GM18909 (cell line): ENCODE results near the gene LSR.

Experiments used
- ATAC-seq: cut with Tn5 transposase; IDR thresholded peaks from one replicate; pipeline ENCODE4 v1.9.1; 2021; ENCODE audit warnings: mild to moderate bottlenecking; ENCODE audit not compliant: unreplicated experiment, poor library complexity

Gene LSR

DNA sequence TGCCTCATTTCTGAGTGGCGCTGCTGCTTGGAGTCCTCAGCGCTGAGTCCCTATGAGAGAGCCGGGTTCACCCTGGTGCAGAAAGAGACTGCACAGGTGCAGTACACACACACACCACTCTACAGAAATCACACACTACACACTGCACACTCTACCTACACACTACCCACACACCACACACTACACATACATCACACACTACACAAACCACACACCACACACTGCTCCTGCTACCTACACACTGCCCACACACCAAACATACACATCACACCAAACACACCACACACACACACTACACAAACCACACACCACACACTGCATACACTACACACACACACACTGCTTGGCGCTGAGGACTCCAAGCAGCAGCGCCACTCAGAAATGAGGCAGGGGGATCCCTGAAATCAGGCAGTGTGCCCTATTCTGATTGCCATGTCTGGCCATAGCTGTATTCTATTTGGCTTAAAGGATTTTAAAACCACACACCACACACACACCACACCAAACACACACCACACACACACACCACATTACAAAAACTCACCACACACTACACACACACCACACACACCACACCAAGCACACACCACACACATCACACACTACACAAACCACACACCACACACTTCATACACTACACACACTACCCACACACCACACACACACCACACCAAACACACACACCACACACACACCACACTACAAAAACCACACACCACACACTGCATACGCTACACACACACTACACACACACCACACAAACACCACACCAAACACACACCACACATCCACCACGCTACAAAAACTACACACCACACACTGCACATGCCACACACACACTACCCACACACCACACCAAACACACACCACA is 48.1 kb downstream of the LSR start:
- ATAC-seq = no peak

DNA sequence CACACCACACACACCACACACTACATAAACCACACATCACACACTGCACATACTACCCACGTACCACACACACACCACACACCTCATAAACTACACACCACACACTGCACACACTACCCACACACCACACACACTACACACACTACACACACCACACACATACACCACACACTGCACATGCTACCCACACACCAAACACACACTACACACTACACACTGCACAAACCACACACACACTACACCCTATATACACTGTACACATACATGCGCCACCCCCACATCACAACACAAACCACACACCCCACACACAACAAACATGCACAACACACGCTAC is 48.7 kb downstream of the LSR start:
- no peak for ATAC-seq

DNA sequence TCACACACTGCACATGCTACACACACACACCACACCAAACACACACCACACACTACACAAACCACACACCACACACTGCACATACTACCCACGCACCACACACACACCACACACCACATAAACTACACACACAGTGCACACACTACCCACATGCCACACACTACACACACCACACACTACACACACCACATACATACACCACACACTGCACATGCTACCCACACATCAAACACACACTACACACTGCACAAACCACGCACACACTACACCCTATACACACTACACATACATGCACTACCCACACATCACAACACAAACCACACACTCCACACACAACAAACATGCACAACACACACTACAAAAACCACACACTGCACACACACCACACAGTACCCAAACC is 49.1 kb downstream of the LSR start:
- no peak for ATAC-seq

DNA sequence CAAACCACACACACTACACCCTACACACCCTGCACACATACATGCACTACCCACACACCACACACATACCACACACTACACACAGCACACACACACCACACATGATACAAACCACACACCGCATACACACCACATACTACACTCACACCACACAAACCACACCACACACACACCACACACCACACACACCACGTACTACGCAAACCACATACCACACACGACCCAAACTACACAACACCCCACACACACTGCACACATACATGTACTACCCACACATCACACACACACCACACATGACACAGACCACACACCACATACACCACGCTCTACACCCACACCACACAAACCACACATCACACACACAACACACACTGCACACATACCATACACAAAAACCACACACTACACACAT is 49.8 kb downstream of the LSR start:
- ATAC-seq = no peak

DNA sequence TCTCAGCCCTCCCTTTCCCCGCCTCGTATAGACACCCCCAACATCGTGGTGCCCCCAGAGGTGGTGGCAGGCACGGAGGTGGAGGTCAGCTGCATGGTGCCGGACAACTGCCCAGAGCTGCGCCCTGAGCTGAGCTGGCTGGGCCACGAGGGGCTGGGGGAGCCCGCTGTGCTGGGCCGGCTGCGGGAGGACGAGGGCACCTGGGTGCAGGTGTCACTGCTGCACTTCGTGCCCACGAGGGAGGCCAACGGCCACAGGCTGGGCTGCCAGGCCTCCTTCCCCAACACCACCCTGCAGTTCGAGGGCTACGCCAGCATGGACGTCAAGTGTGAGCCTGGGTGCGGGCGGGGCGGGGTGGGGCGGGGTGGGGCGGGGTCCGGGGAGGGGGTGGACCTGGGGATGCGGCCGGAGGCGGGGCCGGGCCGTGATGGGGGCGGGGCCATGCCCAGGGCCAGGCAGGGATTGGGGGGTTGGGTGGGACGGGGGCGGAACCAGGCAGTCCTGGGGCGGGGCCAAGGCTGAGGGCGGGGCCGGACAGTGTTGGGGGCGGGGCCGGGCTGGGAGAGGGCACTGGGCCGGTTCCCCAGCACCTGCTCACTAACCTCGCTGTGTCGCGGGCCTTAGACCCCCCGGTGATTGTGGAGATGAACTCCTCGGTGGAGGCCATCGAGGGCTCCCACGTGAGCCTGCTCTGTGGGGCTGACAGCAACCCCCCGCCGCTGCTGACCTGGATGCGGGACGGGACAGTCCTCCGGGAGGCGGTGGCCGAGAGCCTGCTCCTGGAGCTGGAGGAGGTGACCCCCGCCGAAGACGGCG is 50.9 kb downstream of the LSR start:
- ATAC-seq = no peak

DNA sequence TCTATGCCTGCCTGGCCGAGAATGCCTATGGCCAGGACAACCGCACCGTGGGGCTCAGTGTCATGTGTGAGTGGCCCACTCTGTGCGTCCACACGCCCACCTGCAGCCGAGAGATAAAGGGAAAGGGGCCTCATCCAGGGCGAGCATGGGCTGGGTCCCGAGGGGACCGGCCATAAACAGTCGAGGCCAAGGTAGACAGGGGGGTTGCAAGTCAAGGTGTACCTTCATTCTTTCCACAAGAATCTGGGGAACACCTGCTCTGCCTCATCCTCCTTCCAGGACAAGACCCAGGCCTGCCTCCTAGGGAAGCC is 51.5 kb downstream of the LSR start:
- no peak for ATAC-seq

DNA sequence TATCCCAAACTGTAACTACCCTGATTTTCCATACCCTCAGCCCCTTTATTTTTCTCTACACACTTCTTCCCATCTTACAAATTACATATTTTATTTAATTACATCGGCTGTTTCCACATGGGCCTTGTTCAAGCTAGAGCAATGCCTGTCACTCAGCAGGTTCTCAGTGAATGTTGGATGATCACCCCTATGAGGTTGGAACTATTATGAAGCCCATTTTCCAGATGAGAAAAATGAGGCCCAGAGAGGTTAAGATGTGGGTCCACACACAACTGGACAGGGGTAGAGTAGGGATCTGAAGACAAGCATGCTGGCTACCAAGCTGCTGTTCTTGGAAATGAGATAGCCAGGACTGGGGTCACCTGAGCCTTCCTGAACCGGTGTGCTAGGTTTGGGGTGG is 53.2 kb downstream of the LSR start:
- ATAC-seq = no peak

DNA sequence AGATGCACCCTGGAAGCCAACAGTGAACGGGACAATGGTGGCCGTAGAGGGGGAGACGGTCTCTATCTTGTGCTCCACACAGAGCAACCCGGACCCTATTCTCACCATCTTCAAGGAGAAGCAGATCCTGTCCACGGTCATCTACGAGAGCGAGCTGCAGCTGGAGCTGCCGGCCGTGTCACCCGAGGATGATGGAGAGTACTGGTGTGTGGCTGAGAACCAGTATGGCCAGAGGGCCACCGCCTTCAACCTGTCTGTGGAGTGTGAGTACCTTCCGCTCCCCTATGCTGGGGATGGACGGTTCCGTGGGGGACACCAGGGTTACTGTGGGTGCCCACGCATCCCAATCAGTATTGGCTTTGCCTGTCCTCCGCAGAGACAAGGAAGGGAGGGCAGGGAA is 53.6 kb downstream of the LSR start:
- ATAC-seq = no peak

DNA sequence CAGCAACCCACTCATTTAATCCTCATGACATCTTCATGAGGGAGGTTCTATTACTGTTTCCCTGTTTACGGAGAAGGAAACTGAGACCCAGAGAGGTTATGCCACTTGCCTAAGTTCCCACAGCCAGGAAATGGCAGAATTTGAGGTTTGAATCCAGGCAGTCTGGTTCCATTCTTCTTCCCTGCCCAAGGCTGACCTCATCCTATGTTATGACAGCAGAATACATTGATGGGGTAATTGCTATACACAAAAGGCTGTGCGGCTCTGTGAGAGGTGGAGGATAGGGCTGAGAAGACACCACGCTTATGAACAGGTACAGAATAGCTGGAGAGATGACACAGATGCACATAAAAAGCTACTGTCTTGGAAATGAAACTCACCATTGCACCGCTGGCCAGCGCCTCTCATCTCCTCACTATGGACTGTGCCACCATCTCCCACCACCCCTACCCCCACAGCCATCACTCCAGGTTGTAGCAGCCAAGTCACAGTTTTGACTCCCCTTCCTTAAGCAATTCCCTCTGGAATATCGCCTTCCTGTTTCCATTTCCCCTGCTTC is 54.6 kb downstream of the LSR start:
- ATAC-seq = no peak

DNA sequence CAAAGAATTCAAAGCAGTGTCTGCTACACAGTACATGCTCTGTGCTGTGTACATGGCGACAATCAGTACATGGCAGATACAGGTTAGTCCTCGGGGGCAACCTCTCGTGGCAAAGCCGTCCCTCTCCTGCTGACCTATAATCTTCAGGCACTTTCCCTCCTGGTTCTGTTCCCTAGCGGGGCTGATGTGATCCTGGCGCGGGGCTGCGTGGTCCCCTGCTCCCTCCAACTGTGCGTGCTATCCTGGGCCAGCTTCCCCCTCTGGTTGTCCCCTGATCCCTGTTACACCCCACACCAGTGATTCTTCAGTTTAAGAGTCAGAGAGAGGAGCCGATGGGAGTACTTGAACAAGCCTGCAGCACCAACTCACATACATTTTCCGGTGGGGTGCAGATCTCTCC is 55.2 kb downstream of the LSR start:
- ATAC-seq = no peak

DNA sequence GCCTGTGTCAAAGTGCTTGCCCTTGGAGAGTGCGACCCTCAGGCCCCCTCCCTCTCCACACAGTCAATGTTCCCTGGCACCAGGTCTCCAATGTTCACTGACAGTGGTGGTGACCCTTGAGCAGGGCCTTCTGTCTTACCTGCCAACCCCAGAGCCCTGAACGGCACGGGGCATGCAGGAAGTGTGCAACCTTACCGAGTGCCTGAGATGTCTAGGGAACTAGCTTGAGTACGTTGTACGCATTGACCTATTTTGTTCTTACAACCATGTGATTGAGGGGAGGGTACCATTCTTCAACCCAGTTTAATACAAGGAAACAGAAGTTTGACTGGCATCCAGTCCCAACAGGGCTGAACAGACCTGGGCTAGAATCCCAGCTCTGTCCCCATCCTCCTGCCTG is 56.4 kb downstream of the LSR start:
- no peak for ATAC-seq

DNA sequence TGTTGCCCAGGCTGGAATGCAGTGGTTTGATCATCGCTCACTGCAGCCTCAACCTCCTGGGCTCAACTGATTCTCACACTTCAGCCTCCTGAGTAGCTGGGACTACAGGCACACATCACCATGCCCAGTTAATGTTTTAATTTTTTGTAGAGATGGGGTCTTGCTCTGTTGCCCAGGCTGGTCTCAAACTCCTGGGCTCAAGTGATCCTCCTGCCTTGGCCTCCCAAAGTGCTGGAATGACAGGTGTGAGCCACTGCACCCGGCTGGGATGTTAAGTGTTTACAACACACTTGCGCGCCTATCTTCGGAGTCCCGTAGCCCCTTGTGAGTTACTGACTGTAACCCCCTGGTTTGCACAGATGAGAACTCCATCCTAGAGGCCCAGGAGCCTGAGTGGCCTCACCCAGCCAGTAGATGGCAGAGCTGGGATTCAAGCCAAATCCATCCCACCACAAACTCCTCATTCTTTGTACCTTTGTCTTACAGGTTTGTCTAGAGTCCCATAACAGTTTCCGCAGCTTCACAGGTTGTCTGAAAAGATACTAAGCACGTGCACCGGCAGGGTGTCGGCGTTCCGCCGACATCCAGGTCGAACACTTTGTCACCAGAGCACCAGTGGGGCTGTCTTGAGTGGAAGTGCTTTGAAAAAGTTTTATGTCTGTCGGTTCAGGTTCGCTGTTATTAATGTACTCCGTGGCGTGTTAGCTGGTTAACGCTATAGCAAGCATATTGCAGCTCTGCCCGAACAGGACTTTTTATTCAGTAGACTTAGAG is 57.9 kb downstream of the LSR start:
- no peak for ATAC-seq

DNA sequence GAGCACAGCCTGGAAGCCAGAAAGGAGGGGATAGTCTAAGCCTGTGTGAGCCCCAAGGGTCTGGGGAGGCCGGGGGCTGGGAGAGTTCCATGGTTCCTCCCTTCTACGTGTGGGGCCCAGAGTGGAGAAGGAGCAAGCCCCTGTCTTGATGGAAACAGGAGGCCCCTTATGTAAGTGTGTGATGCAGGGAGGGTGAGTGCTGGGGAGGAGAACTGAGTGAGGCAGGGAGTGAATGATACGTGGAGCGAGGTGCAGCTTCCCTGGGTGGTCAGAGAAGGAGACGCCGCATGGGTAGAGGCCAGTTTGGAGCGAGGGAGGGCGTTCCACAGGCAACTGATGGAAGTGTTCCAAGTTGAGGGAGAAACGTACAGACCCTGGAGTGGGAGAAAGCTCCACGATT is 59.1 kb downstream of the LSR start:
- ATAC-seq = no peak

DNA sequence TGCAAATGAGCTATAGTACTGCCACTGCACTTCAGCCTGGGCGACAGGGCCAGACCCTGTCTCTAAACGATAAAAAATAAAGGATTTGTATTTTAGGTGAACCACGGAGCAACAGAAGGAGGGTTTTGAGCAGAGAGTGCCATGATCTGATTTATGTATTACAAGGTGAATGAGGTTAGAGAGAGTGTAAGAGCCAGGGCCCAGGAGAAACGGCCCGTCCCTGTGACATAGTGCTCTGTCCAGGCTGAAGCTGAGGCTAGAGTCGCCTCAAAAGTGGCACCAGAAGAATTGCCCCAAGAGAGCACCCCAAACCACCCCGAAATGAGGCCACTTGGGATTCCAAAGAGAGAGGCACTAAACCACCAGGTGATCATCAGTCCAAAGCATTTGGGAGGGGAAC is 60.1 kb downstream of the LSR start:
- ATAC-seq = no peak

DNA sequence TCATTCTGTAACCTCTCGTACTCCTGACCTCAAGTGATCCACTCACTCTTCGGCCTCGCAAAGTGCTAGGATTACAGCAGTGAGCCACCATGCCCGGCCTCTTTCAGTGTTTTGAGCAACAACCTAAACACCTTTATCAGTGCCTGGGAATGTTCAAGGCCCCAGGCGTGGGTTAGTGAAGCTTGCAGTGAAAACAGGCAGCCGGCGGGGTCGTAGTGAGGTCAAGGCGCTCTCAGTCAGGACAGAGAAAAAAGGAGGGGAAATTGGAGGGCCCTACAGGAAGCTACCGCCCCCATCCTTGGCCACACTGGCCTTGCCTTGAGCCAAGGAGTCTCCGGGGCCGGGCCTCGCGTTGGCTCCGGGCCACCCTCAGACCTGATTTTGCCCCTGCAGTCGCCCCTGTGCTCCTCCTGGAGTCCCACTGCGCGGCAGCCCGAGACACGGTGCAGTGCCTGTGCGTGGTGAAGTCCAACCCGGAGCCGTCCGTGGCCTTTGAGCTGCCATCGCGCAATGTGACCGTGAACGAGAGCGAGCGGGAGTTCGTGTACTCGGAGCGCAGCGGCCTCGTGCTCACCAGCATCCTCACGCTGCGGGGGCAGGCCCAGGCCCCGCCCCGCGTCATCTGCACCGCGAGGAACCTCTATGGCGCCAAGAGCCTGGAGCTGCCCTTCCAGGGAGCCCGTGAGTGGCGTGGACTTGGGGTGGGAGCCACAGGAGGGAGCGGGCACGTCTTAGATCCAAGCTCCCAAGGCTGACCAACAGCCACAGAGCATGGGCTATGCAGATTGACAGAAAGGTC is 60.9 kb downstream of the LSR start:
- ATAC-seq = no peak

DNA sequence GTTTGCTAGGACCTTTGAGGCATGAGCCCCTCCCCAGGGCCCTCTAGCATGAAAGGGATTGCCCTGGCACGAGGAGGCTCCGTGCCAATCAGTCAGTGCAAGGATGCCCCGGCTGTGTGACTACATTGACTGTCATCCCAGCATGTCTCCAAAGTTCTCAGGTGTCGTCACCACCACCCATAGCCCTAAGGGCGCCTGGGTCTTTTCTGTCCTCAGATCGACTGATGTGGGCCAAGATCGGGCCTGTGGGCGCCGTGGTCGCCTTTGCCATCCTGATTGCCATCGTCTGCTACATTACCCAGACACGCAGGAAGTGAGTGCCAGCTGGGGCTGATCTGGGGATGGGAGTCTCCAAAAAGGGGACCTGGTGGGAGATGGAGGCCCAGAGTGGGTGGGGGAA is 61.5 kb downstream of the LSR start:
- ATAC-seq = no peak

DNA sequence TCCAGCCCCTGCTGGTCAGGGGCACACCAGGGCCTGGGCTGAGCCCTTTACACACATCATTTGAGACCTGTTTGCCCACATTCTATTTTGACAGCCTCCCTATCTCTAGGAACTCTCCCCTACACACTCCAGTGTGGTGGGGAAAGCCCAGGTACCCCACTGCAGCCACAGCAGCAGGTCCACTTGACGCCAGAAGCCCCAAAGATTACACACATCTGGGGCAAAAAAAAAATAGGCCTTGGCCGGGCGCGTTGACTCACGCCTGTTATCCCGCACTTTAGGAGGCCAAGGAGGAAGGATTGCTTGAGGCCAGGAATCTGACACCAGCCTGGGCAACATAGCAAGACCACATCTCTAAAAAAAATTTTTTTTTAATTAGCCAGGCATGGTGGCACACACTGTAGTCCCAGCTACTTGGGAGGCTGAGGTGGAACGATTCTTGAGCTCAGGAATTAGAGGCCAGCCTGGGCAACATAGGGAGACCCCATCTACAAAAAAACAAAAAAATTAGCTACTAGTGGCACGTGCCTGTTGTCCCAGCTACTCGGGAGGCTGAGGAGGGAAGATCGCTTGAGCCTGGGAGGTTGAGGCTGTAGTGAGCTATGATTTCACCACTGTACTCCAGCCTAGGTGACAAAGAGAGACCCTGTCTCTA is 62.1 kb downstream of the LSR start:
- ATAC-seq = no peak

DNA sequence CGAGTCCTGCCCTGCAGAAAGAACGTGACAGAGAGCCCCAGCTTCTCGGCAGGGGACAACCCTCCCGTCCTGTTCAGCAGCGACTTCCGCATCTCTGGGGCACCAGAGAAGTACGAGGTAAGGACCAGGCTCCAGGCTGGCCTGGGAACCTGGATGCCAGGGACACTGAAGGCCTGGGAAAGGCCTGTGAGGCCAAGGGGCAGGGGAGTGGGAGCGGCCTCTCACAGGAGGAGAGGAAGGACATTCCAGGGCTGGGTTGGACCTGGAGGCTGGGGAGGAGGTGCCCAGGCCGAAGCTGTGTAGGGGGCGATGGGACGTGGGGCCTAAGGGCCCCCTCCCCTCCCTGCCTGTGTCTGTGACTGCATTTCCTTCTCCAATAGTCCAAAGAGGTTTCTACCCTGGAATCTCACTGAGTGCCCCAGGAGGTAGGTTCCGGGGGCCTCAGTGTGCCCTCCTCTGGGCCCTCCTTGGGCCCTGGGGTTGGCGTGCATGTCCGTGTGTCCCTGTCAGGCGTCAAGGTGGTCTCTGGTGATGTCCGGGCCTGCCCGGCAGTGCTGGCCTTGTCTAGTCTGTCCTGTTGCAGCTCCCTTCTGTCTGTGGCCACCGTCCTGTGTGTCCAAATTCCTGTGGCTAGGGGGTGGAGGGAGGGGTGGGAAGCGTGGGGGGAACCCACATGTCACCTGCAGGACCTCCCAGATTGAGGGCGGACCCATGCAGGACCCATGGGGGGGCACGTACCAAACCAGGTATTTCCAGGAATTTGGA is 63.3 kb downstream of the LSR start:
- ATAC-seq = no peak

DNA sequence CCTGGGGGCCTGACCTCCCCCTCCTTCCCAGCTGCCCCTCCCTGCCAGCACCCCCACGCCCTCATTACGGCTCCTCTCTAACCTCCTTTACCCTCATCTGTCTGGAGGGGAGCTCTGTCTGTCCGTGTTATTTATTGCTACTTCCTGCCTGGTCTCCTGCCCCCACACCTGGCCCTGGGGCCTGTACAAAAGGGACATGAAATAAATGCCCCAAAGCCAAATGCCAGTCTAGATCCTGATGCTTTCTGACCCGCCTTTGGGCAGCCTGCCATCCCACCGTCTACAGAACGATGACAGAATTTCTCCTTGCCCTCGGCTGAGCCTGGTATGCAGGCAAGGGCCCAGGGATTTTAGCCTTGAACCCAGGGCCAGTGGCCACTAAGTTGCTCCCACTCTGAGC is 64.8 kb downstream of the LSR start:
- no peak for ATAC-seq
